Effector memory CD4-positive, alpha-beta T cell (primary cell): ENCODE measurements around the gene TPH2.

Experiments
- DNase-seq, 3 donors: peaks; one replicate each; pipeline ENCODE4 v3.0.0-alpha.2; 2020
- H3K27ac ChIP-seq: 2 replicates; pipeline ENCODE4 v1.7.0; 2013; ENCODE audit warnings: mild to moderate bottlenecking, low read length, moderate library complexity; ENCODE audit not compliant: insufficient read depth, poor library complexity, severe bottlenecking
- H3K27me3 ChIP-seq: replicated peaks from 2 replicates; pipeline ENCODE4 v1.7.0; 2013; ENCODE audit warnings: mild to moderate bottlenecking, low read length; ENCODE audit not compliant: insufficient read depth, control insufficient read depth, poor library complexity, severe bottlenecking
- H3K36me3 ChIP-seq: 2 replicates; pipeline ENCODE4 v1.7.0; 2013; ENCODE audit warnings: mild to moderate bottlenecking, low read length, moderate library complexity; ENCODE audit not compliant: control insufficient read depth, insufficient read depth
- H3K4me1 ChIP-seq: 2 replicates; pipeline ENCODE4 v1.7.0; 2013; ENCODE audit warnings: low read length, mild to moderate bottlenecking; ENCODE audit not compliant: control insufficient read depth, insufficient read depth, poor library complexity, severe bottlenecking
- H3K4me3 ChIP-seq: 2 replicates; pipeline ENCODE4 v1.7.0; 2013; ENCODE audit warnings: low read length, low read depth, mild to moderate bottlenecking; ENCODE audit not compliant: insufficient read depth, poor library complexity, severe bottlenecking
- H3K9me3 ChIP-seq: 2 replicates; pipeline ENCODE4 v1.7.0; 2013; ENCODE audit warnings: mild to moderate bottlenecking, low read length, moderate library complexity; ENCODE audit not compliant: control insufficient read depth

The TPH2 gene

GRCh38 chr12:72018036-72018435 is 79.4 kb downstream of the TPH2 start:
- no peak for DNase-seq
- H3K9me3 ChIP-seq = no peaks in the 10 kb centered on the region
- no peak overlapping the region for H3K27ac ChIP-seq
- H3K4me1 ChIP-seq = no peaks in the 10 kb centered on the region
- H3K27me3 ChIP-seq = no peaks in the 10 kb centered on the region
- no peaks in the 10 kb centered on the region for H3K36me3 ChIP-seq
- no peak overlapping the region for H3K4me3 ChIP-seq

- H3K9me3 ChIP-seq = no peaks in the 10 kb centered on the region
- no peaks in the 10 kb centered on the region for H3K36me3 ChIP-seq
- no peak overlapping the region for H3K27ac ChIP-seq
- no peaks in the 10 kb centered on the region for H3K27me3 ChIP-seq
- no peak overlapping the region for H3K4me3 ChIP-seq
- H3K4me1 ChIP-seq = no peaks in the 10 kb centered on the region
- DNase-seq = no peak
Observed at GRCh38 chr12:72024613-72025012, 86.0 kb downstream of the TPH2 start.

DNA sequence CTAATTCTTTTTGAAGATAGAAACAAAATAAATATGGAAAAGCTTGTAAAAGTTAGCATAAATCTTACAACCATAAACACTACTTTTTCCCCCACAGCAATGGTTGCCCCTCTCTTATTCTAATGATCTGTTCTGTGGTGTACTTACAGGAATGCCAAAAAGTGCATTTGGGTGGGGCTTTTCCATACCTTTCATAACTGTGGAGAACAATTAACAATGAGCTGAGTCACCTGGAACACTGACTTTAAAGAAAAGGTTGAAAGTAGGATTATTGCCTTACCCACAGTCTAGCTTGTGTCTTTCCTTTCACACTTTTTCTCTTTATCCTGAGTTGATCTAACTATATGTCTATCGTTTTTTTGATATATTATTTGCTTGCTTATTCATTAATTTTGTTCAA is 86.9 kb downstream of the TPH2 start:
- DNase-seq = no peak
- no peak overlapping the region for H3K4me3 ChIP-seq
- H3K27ac ChIP-seq = no peak overlapping the region
- no peaks in the 10 kb centered on the region for H3K27me3 ChIP-seq
- H3K36me3 ChIP-seq = no peaks in the 10 kb centered on the region
- H3K9me3 ChIP-seq = no peaks in the 10 kb centered on the region
- H3K4me1 ChIP-seq = no peaks in the 10 kb centered on the region

- Histone ChIP-seq H3K36me3 (no peaks in the 10 kb centered on the region), H3K27ac (no peak overlapping the region), H3K4me1 (no peaks in the 10 kb centered on the region), H3K4me3 (no peak overlapping the region), H3K9me3 (no peaks in the 10 kb centered on the region), H3K27me3 (no peaks in the 10 kb centered on the region)
- DNase-seq = no peak
Observed at GRCh38 chr12:72028966-72029365, 90.3 kb downstream of the TPH2 start.

GRCh38 chr12:72030277-72030676 is 91.6 kb downstream of the TPH2 start:
- H3K4me1 ChIP-seq = no peaks in the 10 kb centered on the region
- H3K36me3 ChIP-seq = no peaks in the 10 kb centered on the region
- no peaks in the 10 kb centered on the region for H3K9me3 ChIP-seq
- H3K27me3 ChIP-seq = no peaks in the 10 kb centered on the region
- H3K27ac ChIP-seq = no peak overlapping the region
- DNase-seq = no peak
- no peak overlapping the region for H3K4me3 ChIP-seq

- no peaks in the 10 kb centered on the region for H3K9me3 ChIP-seq
- no peaks in the 10 kb centered on the region for H3K4me1 ChIP-seq
- no peak overlapping the region for H3K27ac ChIP-seq
- no peak overlapping the region for H3K4me3 ChIP-seq
- no peaks in the 10 kb centered on the region for H3K36me3 ChIP-seq
- DNase-seq = no peak
- no peaks in the 10 kb centered on the region for H3K27me3 ChIP-seq
Observed at GRCh38 chr12:72031066-72031465, 92.4 kb downstream of the TPH2 start.

- no peak overlapping the region for H3K27ac ChIP-seq
- no peak for DNase-seq
- no peaks in the 10 kb centered on the region for H3K9me3 ChIP-seq
- no peaks in the 10 kb centered on the region for H3K36me3 ChIP-seq
- H3K4me3 ChIP-seq = no peak overlapping the region
- no peaks in the 10 kb centered on the region for H3K4me1 ChIP-seq
- no peaks in the 10 kb centered on the region for H3K27me3 ChIP-seq
Observed at GRCh38 chr12:72033991-72034390, 95.3 kb downstream of the TPH2 start.

GRCh38 chr12:72035625-72036024 is 97.0 kb downstream of the TPH2 start:
- no peaks in the 10 kb centered on the region for H3K4me1 ChIP-seq
- no peak overlapping the region for H3K4me3 ChIP-seq
- no peak for DNase-seq

GRCh38 chr12:72036393-72036792 is 97.7 kb downstream of the TPH2 start:
- no peaks in the 10 kb centered on the region for H3K4me1 ChIP-seq
- H3K36me3 ChIP-seq = no peaks in the 10 kb centered on the region
- H3K27ac ChIP-seq = no peak overlapping the region
- H3K9me3 ChIP-seq = no peaks in the 10 kb centered on the region
- H3K27me3 ChIP-seq = no peaks in the 10 kb centered on the region
- no peak for DNase-seq
- H3K4me3 ChIP-seq = no peak overlapping the region

More at GRCh38 chr12:72035625-72036024, 97.0 kb downstream of the TPH2 start:
- Histone ChIP-seq H3K9me3 (no peaks in the 10 kb centered on the region), H3K36me3 (no peaks in the 10 kb centered on the region), H3K27me3 (no peaks in the 10 kb centered on the region), H3K27ac (no peak overlapping the region)

- Histone ChIP-seq H3K27ac (no peak overlapping the region), H3K9me3 (no peaks in the 10 kb centered on the region), H3K4me1 (no peaks in the 10 kb centered on the region), H3K36me3 (no peaks in the 10 kb centered on the region), H3K4me3 (no peak overlapping the region), H3K27me3 (no peaks in the 10 kb centered on the region)
- DNase-seq = no peak
Observed at GRCh38 chr12:72037006-72037795, 98.6 kb downstream of the TPH2 start.
